Cardiac muscle cell (in vitro differentiated cells and primary cell): ENCODE measurements around the gene LPP. TPM values are rescaled to one million over a fixed set of nuclear protein-coding genes. Genes with fewer than 3 reads are reported as not detected.

Source experiments
- DNase-seq, 2 donors: peaks; one replicate each; pipeline versions ENCODE4 v3.0.0 to v3.0.0-alpha.2; 2010 to 2017; ENCODE audit warnings: low read depth in 1 of 2, low spot score in 1 of 2
- H3K27ac ChIP-seq: fragments of 200-600 bp; sonication (generic); 2 replicates; pipeline ENCODE4 v1.5.1; 2016
- H3K27me3 ChIP-seq: fragments of 200-600 bp; sonication (generic); 2 replicates; pipeline ENCODE4 v1.6.0; 2016; ENCODE audit warnings: control low read depth
- H3K36me3 ChIP-seq: fragments of 200-600 bp; sonication (generic); 2 replicates; pipeline ENCODE4 v1.5.1; 2016; ENCODE audit warnings: control low read depth
- H3K4me1 ChIP-seq: fragments of 200-600 bp; sonication (generic); 2 replicates; pipeline ENCODE4 v1.8.1; 2017; ENCODE audit warnings: low read depth, mild to moderate bottlenecking, mixed run types
- H3K4me3 ChIP-seq: fragments of 200-600 bp; sonication (generic); 2 replicates; pipeline ENCODE4 v1.5.1; 2016; ENCODE audit warnings: mild to moderate bottlenecking
- H3K9me3 ChIP-seq: fragments of 200-600 bp; sonication (generic); 2 replicates; pipeline ENCODE4 v1.5.1; 2017; ENCODE audit warnings: low read depth, mild to moderate bottlenecking, control low read depth
- polyA plus RNA-seq: library from polyadenylated mRNA; unstranded; fragments of >200 nt; fragmentation: Nextera tagmentation; extraction: Ambion mirVana; gene quantifications from 2 replicates; pipeline ENCODE4 v1.2.1, GENCODE V29; 2016
- total RNA-seq: library from RNA; depleted of rRNA; stranded (reverse); fragments of >200 nt; gene quantifications from 2 replicates; pipeline ENCODE4 v1.2.3, GENCODE V29; 2016
- TF ChIP-seq, protein P1 (sequence below): IDR thresholded peaks from 2 replicates; pipeline ENCODE4 v1.5.1; 2012; ENCODE audit warnings: low read depth, mild to moderate bottlenecking, low read length

Gene LPP
- total and polyA plus RNA-seq, 2 experiments from 2014 or later = 21.4 to 45.2 TPM

DNA sequence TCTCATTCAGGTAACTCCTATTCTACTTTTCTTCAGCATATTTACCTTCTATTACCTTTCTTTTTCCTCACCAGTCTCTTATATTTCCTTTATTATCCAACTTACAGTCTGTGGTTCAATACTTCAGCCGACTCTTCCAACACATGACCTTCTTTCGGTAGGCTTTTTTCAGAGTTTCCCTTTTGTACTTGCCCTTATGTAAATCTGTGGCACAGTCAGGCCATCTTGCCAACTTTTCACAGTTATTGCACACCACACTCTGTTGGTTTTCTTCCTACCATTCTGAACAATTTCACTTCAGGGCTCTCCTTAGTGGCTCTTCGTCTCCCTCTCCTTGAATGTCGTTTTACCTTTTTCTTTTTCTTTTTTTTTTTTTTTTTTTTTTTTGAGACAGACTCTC is 427.8 kb downstream of the LPP start:
- TF ChIP-seq, protein P1, sequence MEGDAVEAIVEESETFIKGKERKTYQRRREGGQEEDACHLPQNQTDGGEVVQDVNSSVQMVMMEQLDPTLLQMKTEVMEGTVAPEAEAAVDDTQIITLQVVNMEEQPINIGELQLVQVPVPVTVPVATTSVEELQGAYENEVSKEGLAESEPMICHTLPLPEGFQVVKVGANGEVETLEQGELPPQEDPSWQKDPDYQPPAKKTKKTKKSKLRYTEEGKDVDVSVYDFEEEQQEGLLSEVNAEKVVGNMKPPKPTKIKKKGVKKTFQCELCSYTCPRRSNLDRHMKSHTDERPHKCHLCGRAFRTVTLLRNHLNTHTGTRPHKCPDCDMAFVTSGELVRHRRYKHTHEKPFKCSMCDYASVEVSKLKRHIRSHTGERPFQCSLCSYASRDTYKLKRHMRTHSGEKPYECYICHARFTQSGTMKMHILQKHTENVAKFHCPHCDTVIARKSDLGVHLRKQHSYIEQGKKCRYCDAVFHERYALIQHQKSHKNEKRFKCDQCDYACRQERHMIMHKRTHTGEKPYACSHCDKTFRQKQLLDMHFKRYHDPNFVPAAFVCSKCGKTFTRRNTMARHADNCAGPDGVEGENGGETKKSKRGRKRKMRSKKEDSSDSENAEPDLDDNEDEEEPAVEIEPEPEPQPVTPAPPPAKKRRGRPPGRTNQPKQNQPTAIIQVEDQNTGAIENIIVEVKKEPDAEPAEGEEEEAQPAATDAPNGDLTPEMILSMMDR = no peak
- Histone ChIP-seq H3K27ac (no peak overlapping the region), H3K36me3 (no peaks in the 10 kb centered on the region), H3K27me3 (no peaks in the 10 kb centered on the region), H3K9me3 (no peaks in the 10 kb centered on the region), H3K4me3 (no peak overlapping the region), H3K4me1 (peaks cover 7% of the 10 kb centered on the region)
- DNase-seq = no peak

DNA sequence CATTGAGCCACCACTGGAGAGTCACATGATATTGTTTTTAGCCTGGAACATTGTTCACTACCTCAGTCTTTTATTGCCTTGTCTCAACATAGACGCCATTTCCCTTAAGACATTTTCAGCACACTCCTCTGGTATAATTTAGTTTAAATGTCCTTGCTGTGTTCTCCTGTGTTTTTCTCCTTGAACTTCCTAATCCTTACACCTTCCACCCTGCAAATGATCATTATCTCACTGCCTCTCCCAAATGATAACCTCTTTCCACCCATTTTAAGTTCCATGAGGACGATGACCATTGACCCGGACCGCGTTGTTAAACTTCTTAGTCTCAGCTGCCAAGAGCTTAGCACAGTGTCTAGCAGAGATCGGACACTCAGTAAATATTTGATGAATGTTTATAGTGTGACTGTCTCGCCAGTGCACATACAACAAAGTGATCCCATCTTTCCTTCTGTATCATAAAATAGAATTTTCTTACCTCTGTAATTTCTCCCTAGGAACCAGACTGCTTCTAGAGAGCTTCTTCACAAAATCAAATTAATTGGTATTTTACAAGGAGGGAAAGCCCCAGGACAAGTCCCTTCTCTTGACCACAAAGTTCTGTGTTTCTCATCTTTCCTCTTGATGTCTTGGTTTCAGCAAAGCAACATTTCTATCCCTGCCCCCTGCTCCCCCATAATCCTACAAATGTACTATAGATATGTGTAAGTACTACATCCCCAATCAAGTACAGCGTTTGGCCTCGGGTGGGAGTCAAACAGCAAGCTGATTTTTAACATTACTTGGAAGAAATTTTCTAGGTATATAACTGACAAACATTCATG is 429.6 kb downstream of the LPP start:
- Histone ChIP-seq H3K27me3 (no peaks in the 10 kb centered on the region), H3K4me1 (peaks cover 7% of the 10 kb centered on the region), H3K4me3 (no peak overlapping the region), H3K36me3 (no peaks in the 10 kb centered on the region), H3K27ac (no peak overlapping the region), H3K9me3 (no peaks in the 10 kb centered on the region)
- DNase-seq = peak in 1 of 2 donors; percentile 29
- TF ChIP-seq, protein P1 = no peak

DNA sequence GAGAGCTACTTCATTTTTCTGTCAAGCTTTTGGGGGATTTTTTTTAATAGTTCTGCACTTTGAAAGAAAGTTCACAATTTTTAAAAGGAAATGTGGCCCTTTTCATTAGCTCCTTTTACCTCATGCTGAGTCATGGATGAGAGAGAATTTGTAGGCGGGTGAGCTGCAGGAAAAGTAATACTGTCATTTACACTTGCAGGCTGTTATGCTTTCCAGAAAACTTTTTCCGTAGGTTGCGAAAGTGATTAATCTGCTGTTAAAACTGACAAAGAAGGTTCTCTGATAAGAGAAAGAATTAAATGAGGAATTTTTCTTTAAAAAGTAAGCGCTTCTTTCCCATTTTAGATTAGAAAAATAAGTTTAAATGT is 430.2 kb downstream of the LPP start:
- no peaks in the 10 kb centered on the region for H3K36me3 ChIP-seq
- no peaks in the 10 kb centered on the region for H3K9me3 ChIP-seq
- H3K4me1 ChIP-seq = peaks cover 2% of the 10 kb centered on the region
- TF ChIP-seq, protein P1 = no peak
- H3K4me3 ChIP-seq = no peak overlapping the region
- H3K27ac ChIP-seq = no peak overlapping the region
- peak in 1 of 2 donors; percentile 90 for DNase-seq
- H3K27me3 ChIP-seq = no peaks in the 10 kb centered on the region

DNA sequence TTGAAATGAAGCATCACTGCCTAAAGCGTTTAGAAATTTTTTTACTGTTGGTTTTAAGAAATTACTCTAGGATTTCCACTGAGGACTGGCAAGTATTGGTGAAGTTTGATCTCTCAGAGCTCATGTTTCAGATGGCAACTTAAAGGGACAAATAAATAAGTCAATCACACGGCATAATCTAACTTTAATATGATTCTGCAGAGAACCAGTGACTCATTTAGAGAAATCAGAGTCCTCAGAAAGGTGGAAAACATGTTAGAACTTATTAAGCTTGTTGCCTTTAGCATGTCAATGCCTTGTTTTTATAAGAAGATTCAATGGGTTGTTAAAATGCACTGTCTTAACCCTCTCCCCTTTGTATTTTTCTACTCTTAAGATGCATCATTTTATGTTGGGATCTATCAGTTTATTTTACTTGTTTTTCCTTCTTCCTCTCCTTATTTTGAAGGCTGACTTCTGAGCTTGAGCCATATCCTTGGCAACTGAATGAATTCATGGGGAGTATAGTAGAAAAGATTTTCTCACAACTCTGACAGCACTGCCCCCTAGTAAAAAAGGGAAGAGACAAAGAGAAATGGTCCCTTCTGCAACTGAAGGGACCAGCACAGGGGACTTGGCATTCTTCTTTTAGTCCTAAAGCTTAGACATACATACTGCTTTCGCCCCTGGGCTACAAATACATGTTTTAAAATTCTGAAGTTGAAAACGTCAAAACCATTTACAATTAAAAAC is 431.2 kb downstream of the LPP start:
- H3K9me3 ChIP-seq = no peaks in the 10 kb centered on the region
- peak; percentile 11 to 27 for DNase-seq
- no peak overlapping the region for H3K27ac ChIP-seq
- H3K36me3 ChIP-seq = no peaks in the 10 kb centered on the region
- TF ChIP-seq, protein P1 = peak; percentile 15
- H3K4me3 ChIP-seq = no peak overlapping the region
- no peaks in the 10 kb centered on the region for H3K4me1 ChIP-seq
- no peaks in the 10 kb centered on the region for H3K27me3 ChIP-seq

DNA sequence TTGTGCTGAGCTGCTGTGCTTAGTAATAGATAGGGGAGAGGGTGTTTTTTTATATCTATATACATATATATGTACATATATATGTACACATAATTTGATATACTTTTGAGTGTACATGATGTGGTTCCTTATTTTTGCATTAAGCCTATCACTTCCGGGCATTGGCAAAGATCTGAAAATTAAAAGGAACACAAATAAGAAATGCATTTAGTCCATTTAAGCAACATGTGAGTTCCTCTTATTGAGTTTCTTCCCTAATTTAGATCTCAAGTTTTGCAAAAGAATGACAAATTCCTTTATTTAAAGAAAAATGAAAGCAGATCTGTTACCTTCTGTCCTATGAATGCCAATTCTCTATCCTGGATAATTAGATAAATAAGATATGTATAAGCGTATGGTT is 435.1 kb downstream of the LPP start:
- TF ChIP-seq, protein P1 = no peak

More for the DNA sequence above, 435.1 kb downstream of the LPP start:
- H3K36me3 ChIP-seq = no peaks in the 10 kb centered on the region
- H3K4me1 ChIP-seq = no peaks in the 10 kb centered on the region
- no peak overlapping the region for H3K27ac ChIP-seq
- no peaks in the 10 kb centered on the region for H3K27me3 ChIP-seq
- no peak for DNase-seq
- H3K9me3 ChIP-seq = no peaks in the 10 kb centered on the region
- H3K4me3 ChIP-seq = no peak overlapping the region
